ENCODE data around the gene PIP5K1C.

- TF ChIP-seq EZH2 (IDR thresholded peaks at IDR 0.05; ENCODE audit: borderline replicate concordance, low read depth, low read length, poor library complexity, severe bottlenecking) (no peak), CTCF (conservative IDR thresholded peaks at IDR 0.05; ENCODE audit: low read depth, low read length) (no peak)
Observed at GRCh38 chr19:3593156-3593555, 107.1 kb downstream of the PIP5K1C start.
